ENCODE results near the gene EPS8L3. TPM values are rescaled to one million over a fixed set of nuclear protein-coding genes. Genes with fewer than 3 reads are reported as not detected.
A peak's percentile ranks its signal among the peaks of the same experiment; 100 is the strongest.
"Not testable (repeated sequence)": the region's sequence is repeated elsewhere in the genome, so short reads cannot be mapped to it uniquely, and the experiment has no call there.

EPS8L3 gene
- total RNA-seq, 2 donors from 2014 or later = 1.1 TPM; not detected in 1

GRCh38 chr1:109769330-109770078 is 5.8 kb upstream of the EPS8L3 start:
- H3K27ac ChIP-seq = no peak overlapping the region
- ATAC-seq (ENCODE audit: insufficient number of reproducible peaks, low FRiP score, low read depth) (no peak), DNase-seq (ENCODE audit: low spot score) (no peak)

DNA sequence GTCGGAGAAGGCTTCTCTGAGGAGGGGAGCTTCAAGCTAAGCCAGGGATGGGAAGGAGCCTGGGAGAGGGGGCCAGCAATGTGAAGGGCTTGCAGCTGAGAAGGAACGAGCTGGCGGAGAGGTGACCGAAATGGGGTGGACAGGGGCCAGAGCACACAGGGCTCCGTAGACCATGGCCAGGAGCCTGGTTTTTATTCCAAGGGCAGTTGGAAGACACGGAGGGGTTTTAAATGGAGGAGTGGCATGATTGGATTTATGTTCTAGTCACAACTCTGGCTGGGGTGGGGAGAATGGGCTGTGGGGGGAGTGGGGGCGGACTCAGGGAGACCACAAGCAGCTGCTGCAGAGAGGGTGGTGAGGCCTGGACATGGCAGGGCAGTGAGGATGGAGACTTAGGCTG is 5.1 kb upstream of the EPS8L3 start:
- TF ChIP-seq, protein P1, sequence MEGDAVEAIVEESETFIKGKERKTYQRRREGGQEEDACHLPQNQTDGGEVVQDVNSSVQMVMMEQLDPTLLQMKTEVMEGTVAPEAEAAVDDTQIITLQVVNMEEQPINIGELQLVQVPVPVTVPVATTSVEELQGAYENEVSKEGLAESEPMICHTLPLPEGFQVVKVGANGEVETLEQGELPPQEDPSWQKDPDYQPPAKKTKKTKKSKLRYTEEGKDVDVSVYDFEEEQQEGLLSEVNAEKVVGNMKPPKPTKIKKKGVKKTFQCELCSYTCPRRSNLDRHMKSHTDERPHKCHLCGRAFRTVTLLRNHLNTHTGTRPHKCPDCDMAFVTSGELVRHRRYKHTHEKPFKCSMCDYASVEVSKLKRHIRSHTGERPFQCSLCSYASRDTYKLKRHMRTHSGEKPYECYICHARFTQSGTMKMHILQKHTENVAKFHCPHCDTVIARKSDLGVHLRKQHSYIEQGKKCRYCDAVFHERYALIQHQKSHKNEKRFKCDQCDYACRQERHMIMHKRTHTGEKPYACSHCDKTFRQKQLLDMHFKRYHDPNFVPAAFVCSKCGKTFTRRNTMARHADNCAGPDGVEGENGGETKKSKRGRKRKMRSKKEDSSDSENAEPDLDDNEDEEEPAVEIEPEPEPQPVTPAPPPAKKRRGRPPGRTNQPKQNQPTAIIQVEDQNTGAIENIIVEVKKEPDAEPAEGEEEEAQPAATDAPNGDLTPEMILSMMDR (IDR thresholded peaks at IDR 0.05) = no peak
- no peak for DNase-seq (ENCODE audit: low spot score)
- H3K4me1 ChIP-seq (ENCODE audit: control insufficient read depth in 1 of 2, low read depth in 2 of 2) = peaks cover 0 to 54% of the 10 kb centered on the region in 2 donors
- no peaks in the 10 kb centered on the region for H3K9me3 ChIP-seq
- H3K4me3 ChIP-seq = no peak overlapping the region
- no peak overlapping the region for H3K27ac ChIP-seq
- H3K27me3 ChIP-seq (replicated peaks; ENCODE audit: insufficient read depth) = no peaks in the 10 kb centered on the region
- no peak for ATAC-seq (ENCODE audit: insufficient number of reproducible peaks, low FRiP score, low read depth)
- no peaks in the 10 kb centered on the region for H3K36me3 ChIP-seq

More at GRCh38 chr1:109769330-109770078, 5.8 kb upstream of the EPS8L3 start:
- H3K4me3 ChIP-seq = no peak overlapping the region
- H3K9me3 ChIP-seq = no peaks in the 10 kb centered on the region
- TF ChIP-seq, protein P1 (IDR thresholded peaks at IDR 0.05) = no peak
- H3K36me3 ChIP-seq = no peaks in the 10 kb centered on the region
- H3K27me3 ChIP-seq (replicated peaks; ENCODE audit: insufficient read depth) = no peaks in the 10 kb centered on the region
- H3K4me1 ChIP-seq (ENCODE audit: control insufficient read depth in 1 of 2, low read depth in 2 of 2) = peaks cover 0 to 54% of the 10 kb centered on the region in 2 donors

DNA sequence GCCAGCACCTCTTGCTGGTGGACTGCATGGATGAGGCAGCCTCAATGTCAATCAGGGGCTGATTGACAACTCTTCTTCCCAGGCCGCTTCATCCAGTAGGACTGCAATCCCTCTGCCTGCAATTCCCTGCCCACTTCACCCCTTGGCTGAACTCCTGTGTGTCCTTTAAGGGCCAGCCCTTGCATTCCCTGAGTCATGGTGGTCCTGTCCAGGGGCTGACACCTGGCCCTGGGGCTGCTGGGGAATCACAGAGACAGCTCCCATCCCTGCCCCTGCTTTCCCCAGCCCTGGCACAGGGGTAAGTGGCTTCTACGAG is 4.6 kb upstream of the EPS8L3 start:
- DNase-seq (ENCODE audit: low spot score) (no peak), ATAC-seq (ENCODE audit: insufficient number of reproducible peaks, low FRiP score, low read depth) (no peak)
- TF ChIP-seq, protein P1 (IDR thresholded peaks at IDR 0.05) = no peak
- Histone ChIP-seq H3K27me3 (replicated peaks; ENCODE audit: insufficient read depth) (no peaks in the 10 kb centered on the region), H3K4me3 (no peak overlapping the region), H3K9me3 (no peaks in the 10 kb centered on the region), H3K4me1 (ENCODE audit: control insufficient read depth in 1 of 2, low read depth in 2 of 2) (peaks cover 0 to 57% of the 10 kb centered on the region in 2 donors), H3K36me3 (no peaks in the 10 kb centered on the region), H3K27ac (no peak overlapping the region)

- Histone ChIP-seq H3K4me1 (ENCODE audit: control insufficient read depth in 1 of 2, low read depth in 2 of 2) (peaks cover 0 to 59% of the 10 kb centered on the region in 2 donors), H3K27me3 (replicated peaks; ENCODE audit: insufficient read depth) (no peaks in the 10 kb centered on the region), H3K27ac (peak overlapping the region; percentile 43 to 63), H3K9me3 (no peaks in the 10 kb centered on the region), H3K4me3 (no peak overlapping the region), H3K36me3 (no peaks in the 10 kb centered on the region)
- ATAC-seq (ENCODE audit: insufficient number of reproducible peaks, low FRiP score, low read depth) (no peak), DNase-seq (ENCODE audit: low spot score) (no peak)
- TF ChIP-seq, protein P1 (IDR thresholded peaks at IDR 0.05) = no peak
Observed at GRCh38 chr1:109767637-109768334, 4.1 kb upstream of the EPS8L3 start.

GRCh38 chr1:109766991-109767636 is 3.4 kb upstream of the EPS8L3 start:
- H3K4me3 ChIP-seq; H3K36me3 ChIP-seq; ATAC-seq (ENCODE audit: insufficient number of reproducible peaks, low FRiP score, low read depth); H3K27me3 ChIP-seq (replicated peaks; ENCODE audit: insufficient read depth); DNase-seq (ENCODE audit: low spot score); H3K9me3 ChIP-seq: not testable (repeated sequence)
- H3K27ac ChIP-seq = peak overlapping the region; percentile 43 to 63
- peaks cover 0 to 59% of the 10 kb centered on the region in 2 donors for H3K4me1 ChIP-seq (ENCODE audit: control insufficient read depth in 1 of 2, low read depth in 2 of 2)

All from thoracic aorta (tissue), 2 donors.